NCI-H82 treated with DMSO at 0.1 percent for 48 hours (cell line): ENCODE data around the gene CAPN10.
"Not testable (repeated sequence)": the region's sequence is repeated elsewhere in the genome, so short reads cannot be mapped to it uniquely, and the experiment has no call there.

Source experiments
- DNase-seq: peaks from one replicate; lab custom pipeline; 2025; ENCODE audit not compliant: unreplicated experiment; lab: John Stamatoyannopoulos, UW

The CAPN10 gene

DNA sequence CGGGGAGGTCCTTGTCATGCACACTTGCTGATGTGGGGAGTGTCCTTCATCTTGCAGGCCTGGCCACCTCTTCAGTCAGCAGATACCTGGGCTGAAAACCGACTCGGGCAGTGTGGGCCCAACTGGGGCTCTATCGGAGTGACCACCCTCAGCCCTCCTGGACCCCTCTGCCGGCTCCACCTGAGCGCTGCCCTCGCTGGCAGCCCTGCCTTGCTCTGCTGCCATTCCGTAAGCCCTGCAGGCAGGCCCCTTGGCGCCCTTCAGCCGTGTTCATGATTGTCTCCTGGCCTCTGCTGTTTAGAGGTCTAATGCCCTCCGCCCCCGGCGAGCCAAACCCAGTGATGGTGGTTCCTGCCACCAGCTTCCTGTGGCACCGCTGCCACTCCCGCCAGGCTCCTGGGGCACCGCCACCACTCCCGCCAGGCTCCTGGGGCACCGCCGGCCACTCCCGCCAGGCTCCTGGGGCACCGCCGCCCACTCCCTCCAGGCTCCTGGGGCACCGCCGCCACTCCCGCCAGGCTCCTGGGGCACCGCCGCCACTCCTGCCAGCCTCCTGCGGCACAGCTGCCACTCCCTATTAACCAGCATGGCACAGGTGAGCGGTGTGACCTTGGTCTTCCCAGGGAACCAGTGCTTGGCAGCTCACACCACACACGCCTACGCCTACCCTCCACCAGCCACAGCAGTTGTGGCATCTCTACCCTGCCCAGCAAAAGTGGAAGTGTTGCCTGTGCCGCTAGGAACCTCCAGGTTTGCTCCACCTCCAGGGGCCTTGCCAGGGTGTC is 15.9 kb downstream of the CAPN10 start:
- DNase-seq: no peak

DNA sequence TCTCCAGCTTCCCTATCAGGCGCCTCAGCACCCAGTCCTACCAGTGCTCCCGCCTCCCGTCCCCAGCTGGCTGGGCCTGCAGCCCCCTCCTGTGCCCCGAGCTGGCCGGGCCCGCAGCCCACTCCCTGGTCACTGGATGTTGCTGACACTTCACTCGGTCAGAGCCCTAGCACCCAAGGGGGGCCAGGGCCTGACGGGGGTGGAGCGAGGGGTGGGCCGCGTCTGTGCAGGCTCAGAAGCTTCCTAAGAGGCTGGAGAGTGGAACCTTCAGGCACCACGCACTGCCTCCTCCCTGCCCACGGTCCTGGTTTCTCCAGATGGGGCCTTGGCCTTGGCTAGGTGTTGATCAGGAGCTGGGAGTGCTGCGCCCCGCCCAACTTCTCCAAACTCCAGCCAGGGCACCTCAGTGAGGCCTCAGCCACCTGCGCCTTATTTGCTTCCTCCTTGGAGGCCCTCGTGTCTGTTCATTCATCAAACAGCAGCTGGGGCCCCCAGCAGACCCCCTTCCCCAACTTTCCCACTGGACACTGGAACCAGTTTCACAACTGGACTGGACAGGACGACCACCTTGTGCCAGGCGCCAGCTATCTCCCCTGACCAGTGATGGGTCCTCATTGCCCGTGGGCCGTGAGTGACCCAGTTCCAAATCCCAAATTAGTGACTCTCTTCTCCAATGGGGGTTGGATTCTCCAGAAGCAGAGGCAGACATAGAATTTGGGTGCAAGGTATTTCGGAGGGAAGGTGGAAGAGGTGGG is 16.7 kb downstream of the CAPN10 start:
- no peak for DNase-seq

DNA sequence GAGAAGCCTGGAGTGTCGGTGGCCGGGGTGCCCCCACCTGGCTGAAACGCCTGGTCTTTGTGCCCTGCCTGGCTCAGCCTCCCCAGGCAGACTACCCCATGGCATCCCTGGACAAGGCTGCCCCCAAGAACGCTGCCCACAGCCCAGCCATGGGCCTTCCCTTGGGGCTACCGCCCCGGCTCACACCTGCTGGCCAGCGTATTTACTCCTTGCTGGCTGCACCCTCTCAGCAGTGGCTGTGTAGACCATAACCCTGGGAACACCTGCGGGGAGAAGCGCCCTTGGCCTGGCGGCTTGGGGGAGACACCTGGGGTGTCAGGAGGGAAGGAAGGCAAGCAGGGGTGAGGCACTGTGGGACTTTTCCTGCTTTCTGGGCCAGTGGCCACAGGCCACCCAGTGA is 17.3 kb downstream of the CAPN10 start:
- DNase-seq: no peak

DNA sequence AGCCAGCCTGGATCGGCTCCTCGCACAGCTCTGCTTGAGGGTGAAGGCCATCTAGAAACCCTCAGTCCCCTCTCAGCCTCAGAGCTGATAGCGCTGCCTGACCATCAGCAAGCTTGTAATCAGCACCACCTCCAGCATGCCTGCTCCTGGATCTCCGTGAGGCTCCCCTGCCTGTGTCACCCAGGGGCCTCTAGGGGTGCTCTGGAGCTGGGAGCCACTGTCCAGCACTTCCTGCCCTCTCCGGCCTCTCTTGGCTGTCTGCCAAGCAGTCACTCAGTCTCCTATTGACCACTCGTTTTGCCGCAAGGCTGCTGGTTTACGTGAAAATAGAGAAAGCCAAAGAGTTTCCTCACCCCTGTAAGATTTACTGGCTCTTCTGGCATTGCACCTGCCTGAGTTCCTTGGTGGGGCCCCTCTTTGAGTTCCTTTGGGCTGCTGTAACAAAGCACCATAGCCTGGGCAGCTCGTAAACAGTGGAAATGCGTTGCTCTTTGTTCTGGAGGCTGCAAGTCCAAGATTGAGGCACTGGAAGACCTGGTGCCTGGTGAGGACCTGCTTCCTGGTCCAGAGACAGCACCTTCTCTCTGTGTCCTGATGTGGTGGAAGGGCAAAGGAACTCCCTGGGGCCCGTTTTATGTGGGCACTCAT is 17.9 kb downstream of the CAPN10 start:
- no peak for DNase-seq

DNA sequence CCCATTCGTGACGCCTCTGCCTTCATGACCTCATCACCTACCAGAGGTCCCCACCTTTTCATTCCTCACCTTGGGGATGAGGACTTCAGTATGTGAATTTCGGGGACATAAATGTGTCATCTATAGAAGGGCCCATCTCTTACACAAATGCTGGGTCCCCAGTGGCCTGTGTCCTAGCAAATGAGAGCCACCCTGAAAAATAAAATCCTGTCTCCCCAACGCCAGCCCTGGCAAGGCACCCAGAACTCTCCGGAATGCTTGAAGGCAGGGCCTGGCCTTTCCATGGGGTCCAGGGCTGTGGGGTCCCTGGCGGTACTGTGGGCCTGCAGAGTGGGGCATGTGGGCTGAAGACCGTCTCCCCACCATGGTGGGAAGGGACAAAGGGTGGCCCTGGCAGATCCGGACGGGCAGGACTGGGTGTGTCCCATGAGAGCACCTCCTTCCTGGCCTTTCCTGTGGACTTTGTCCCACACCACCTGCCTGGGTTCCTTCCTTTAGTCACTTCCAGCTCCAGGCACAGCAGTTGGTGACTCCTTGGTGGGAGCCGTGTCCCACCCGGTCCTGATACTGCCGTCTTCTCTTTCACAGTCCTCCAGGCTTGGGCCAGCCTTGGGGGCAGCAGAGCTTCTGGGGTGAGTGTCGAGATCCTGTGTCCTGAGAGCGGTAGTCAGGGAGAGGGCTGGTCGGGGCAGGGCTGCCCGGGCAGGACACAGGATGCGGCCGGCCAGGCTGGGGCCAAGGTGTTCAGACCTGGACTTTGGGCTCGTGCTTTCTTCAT is 18.6 kb downstream of the CAPN10 start:
- no peak for DNase-seq

DNA sequence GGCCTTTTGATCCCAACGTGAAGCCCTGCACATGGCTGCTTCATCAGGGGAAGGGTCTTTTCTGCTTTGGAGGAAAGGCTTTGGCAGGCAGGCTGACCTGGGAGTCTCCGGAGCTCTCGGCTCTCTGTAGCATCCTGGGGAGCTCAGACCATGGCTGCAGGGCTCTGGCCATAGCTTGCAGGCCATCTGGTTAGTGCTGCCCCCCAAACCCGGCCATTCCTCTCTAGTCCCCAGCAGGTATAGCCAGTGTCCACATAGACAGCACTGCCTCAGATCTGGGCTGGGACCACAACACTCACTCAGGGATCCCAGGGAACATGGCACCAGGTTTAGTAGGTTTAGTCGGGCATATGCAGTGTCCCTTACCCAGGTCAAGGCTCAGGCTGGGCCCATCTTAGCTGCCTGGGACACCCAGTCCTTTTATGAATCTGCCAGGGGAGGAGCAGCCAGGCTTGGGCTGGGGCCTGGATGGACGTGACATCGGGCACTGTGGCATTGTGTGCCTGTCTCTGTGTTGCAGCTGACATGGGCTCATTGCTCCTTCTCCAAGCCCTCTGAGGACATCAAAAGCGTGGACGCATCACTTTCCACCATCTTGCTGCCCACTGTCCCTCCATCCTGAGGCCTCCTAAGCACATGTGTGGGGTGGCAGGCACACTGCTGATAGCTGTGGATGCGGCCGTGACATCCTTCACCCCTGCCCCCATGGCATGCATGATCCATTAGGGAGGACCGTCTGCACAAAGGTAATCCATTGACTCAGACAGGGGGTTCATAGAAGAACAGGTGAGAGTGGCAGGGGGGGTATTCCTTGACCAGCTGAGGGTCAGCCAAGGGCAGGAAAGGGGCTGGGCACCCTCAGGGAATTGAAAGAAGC is 19.6 kb downstream of the CAPN10 start:
- DNase-seq: no peak

DNA sequence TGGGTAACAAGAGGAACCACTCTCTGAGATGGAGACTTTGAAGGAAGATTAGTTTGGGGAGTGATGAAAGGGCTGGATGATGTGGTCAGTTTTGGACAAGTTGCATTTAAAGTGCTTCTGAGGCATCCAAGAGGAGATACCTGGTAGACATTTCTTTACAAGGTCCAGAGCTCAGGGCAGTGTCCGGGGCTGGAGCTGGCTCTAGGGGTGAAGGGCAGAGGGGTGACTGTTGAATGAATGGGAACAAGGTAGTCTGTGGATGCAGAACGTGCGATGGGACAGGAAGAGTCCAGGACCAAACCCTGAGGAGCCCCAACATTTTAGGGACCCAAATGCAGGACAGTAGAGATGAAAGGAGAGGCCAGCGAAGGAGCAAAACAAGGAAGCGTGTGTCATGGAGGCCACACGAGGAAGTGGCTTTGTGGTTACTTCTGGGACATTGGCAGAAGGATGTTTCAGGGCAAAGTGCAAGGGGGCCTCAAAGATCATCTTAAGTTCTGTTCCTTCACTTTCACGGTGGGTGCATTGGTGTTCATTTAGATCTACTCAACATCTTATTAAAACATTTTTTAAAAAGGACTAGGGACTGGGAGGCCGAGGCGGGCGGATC is 25.2 kb downstream of the CAPN10 start:
- DNase-seq: no peak

DNA sequence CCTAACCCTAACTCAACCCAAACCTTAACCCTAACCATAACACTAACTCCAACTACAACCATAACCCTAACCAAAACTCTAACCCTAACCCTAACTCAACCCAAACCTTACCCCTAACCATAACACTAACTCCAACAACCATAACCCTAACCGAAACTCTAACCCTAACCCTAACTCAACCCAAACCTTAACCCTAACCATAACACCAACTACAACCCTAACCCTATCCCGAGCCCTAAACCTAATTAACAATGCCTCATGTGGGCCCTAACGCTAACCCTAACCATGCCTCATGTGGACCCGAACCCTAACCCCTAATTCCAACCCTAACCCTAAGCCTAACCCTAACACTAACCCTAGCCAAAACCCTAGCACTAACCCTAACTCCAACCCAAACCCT is 27.2 kb downstream of the CAPN10 start:
- no peak for DNase-seq

DNA sequence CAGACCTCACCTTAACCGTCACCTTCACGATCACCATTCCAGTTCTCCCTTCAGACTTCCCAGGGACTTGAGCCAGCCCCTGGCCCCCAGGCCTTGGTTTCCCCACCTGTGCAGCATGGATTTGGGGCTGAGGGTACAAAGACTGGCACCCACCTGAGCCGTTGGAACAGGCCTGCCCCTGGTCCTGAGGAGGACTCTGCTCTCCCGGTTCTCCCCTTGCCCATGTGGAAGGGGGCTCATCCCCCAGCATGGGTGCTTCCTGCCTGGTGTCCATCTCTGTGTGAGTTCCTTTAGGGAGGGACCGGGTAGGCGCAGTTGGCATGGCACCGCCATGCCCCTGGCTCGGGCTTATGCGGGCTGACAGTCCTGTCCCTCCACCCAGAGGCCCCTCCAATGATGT is 27.9 kb downstream of the CAPN10 start:
- no peak for DNase-seq

DNA sequence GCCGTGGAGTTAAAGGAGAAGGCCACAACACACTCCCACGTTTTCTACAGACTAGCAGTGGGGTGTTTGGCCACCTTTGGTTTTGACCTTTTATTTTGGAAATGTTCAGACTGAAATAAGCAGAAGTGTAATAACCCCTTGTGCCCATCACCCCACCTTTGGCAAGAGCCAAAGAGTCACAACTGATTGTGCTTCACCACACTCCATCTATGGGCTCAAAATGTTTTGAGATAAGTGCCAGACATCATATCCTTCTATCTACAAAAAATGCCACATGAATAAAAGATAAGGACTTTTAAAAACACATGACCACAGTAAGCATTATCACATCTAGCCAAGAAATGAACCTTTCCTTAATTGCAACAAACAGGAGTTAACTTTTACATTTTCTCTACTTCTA is 28.9 kb downstream of the CAPN10 start:
- DNase-seq: no peak

DNA sequence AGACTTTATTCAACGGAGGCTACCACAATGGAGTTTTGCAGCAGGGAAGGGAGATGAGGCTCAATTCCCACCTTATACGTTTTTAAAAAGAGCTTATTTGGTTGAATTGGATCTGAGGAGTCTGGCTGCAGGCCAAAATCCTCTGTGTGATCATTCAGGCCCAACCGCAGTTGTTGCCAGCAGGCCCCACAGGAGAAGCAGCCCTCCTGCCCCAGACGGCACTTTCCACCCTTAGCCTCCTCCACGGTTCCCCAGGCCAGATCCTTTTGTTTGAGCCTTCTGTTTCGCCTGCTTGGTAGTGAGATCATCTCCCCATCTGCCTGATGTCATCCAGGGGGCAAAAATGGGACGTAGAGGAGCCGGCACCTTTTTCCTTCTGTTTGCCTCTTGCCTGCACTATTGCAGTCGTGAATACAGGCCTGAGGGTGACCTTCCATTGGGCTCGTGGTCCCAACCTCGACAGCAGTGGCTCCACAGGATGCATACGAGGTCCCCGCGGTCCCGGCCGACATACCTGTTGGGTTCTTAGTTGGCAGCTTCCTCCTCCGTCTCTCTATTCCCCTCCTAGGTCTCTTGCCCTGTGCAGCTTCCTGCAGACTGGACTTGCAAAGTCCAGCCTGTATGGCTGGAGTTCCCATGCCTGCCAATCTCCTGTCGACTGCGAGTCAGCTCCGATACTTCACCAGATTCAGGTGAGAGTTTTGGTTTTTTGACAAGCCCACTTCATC is 29.4 kb downstream of the CAPN10 start:
- DNase-seq: no peak

DNA sequence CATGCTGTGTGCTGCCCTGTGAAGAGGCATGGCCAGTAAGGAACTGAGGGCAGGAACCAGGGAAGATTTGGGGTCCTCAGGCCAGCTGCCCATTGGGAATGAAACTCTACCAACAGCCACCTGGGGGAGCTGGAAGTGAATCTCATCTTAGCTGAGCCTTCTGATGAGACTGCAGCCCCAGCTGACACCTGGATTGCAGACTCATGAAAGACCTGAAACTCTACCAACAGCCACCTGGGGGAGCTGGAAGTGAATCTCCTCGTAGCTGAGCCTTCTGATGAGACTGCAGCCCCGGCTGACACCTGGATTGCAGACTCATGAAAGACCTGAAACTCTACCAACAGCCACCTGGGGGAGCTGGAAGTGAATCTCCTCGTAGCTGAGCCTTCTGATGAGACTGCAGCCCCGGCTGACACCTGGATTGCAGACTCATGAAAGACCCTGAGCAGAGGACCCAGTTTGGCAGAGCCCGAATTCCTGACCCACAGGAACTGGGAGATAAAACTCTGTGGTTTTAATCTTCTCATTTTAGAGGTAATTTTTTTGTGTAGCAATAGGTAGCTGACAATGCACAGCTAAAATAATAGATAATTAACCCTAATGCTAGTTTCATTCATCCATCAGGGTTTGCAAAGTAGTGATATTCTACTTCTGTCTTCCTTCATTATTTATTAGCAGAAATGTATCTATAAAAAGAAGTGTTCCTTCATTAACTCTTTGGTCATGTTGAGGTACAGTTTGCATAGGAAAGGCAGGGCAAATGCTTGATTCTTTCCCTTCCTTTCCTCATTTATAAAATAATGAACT is 30.5 kb downstream of the CAPN10 start:
- not testable (repeated sequence) for DNase-seq

DNA sequence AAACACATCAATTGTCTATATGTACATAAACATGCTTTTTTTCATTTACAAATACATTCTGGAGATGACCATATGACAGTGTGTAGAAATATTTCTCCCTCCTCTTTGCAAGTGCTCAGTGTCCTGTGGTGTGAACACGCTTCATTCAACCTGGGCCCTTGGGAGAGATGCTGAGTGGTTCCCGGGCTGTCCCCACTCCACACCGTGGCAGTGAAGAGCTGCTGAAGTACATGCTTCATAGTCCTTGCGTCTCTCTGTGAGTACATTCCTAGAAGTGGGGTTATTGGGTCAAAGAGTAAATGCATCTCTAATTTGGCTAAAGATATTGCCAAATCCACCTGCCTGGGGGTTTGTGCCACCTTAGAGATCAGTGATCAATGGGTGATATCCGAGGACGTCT is 32.2 kb downstream of the CAPN10 start:
- DNase-seq: no peak

DNA sequence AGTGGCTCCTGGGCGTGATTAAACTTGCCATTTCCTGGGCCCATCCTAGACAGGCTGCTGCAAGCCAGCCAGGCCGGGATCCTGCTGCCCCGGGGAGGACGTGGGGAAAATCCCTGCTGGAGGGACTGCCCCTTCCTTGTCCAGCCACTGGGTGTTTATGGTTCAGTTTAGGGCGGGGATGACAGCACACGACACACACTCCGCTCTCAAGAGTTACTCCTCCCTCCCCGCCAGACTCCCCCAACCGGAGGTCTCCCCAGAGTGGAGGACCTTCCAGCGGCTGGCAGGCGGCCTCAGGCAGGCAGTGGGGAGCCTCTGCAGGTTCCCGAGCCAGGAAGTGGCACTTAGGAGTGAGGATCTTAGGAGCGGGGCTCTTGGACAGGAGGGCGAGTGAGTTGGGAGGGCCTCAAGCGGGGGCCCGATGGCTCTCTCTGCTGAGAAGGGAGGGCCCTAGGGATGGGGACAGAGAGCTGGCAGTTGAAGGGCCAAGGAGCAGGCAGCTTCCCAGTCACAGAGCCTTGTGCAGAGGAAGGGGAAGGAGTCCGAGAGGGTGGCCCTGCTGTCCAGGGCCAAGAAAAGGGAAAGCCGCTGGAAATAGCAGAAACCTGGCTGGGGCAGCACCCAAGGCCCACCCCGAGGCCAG is 33.1 kb downstream of the CAPN10 start:
- DNase-seq: no peak

DNA sequence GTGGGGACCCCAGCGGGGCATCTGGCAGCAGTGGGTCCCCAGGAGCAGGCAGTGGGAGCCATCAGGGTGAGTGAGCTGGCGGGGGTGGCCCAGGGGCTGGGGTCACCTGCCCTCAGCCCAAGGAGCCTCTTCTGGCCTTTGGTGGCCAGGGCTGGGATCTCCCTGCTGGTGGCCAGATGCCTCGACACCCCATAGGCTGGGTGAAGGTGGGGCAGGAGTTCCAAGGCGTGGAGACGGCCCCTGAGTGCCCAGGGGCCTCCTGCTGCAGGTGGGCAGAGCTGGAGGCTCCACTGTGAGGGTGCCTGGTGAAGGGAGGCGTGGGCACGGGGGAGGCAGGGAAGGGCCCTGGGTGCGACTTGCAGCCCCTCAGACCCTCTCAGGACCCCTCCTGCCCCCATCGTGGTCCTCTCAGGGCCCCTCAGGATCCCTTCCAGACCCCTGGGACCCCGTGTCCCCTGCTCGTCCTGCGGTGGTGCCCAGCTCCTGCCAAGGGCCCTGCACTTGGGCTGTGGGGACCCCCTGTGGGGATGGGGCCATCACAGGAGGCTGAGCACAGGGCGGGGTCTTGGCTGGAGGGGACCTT is 33.7 kb downstream of the CAPN10 start:
- DNase-seq: no peak

DNA sequence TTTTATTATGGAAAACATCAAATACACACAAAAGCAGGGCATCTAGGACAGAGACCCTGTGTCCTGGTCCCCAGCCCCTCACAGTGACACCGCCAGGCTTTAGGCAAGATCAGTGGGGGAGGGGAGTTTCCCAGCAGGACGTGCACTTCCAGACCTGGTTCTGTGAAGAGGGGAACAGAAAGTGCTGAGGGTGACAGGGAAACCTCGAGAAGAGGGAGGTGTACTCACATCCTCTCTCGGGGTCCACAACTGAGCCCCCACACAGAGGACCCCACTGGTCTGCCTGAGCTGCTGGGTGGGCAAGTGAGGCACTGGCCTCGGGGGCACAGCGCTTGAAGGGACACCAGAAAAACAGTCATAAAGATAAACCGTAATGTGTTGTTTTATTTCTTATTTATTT is 34.3 kb downstream of the CAPN10 start:
- no peak for DNase-seq

DNA sequence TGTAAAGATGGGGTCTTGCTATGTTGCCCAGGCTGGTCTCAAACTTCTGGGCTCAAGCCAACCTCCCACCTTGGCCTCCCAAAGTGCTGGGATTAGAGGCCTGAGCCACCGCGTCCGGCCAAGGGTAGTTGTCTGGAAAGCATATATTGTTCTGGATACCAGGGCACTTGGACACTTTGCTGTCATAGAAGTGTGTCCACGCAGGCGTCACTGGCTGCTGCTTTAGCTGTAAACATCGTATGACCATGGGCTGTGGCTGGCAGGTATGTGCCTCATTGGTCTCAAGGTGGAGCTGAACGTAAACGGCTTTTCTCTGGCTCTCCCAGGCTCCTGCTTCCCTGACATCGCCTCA is 35.5 kb downstream of the CAPN10 start:
- DNase-seq: no peak
